DOHH2 (cell line): ENCODE measurements around the gene BLID.

ENCODE experiments used
- H3F3A ChIP-seq: fragments of 200-600 bp; sonication (generic), shearing (Covaris generic); 2 replicates; pipeline ENCODE4 v1.6.0; 2016; ENCODE audit warnings: antibody characterized with exemption, mild to moderate bottlenecking; ENCODE audit not compliant: control insufficient read depth, insufficient read depth
- H3K27ac ChIP-seq: fragments of 200-600 bp; sonication (generic); 2 replicates; pipeline ENCODE4 v1.5.1; 2014; ENCODE audit warnings: low read depth, mild to moderate bottlenecking, low read length, moderate library complexity
- H3K27me3 ChIP-seq: fragments of 200-600 bp; sonication (generic); 2 replicates; pipeline ENCODE4 v1.6.1; 2014; ENCODE audit warnings: mild to moderate bottlenecking, low read length, mixed read lengths; ENCODE audit not compliant: control insufficient read depth
- H3K36me3 ChIP-seq: fragments of 200-600 bp; sonication (generic); 2 replicates; pipeline ENCODE4 v1.6.1; 2014; ENCODE audit warnings: mild to moderate bottlenecking, low read length, moderate library complexity, mixed read lengths; ENCODE audit not compliant: control insufficient read depth
- H3K4me1 ChIP-seq: fragments of 200-600 bp; sonication (generic); 2 replicates; pipeline ENCODE4 v1.6.1; 2014; ENCODE audit warnings: mild to moderate bottlenecking, low read length, mixed read lengths; ENCODE audit not compliant: control insufficient read depth
- H3K4me2 ChIP-seq: fragments of 200-600 bp; sonication (generic); 2 replicates; pipeline ENCODE4 v1.6.0; 2014; ENCODE audit warnings: mild to moderate bottlenecking, low read length, moderate library complexity
- H3K4me3 ChIP-seq: fragments of 200-600 bp; sonication (generic); 2 replicates; pipeline ENCODE4 v1.5.1; 2014; ENCODE audit warnings: mild to moderate bottlenecking, low read length, mixed read lengths
- H3K79me2 ChIP-seq: fragments of 200-600 bp; sonication (generic); 2 replicates; pipeline ENCODE4 v1.6.1; 2014; ENCODE audit warnings: mild to moderate bottlenecking, low read length, mixed read lengths; ENCODE audit not compliant: control insufficient read depth
- H3K9me2 ChIP-seq: fragments of 200-600 bp; sonication (generic); replicated peaks from 2 replicates; pipeline ENCODE4 v1.6.1; 2014; ENCODE audit warnings: mild to moderate bottlenecking, low read length, mixed read lengths; ENCODE audit not compliant: control insufficient read depth
- H3K9me3 ChIP-seq: fragments of 200-600 bp; sonication (generic); 2 replicates; pipeline ENCODE4 v1.6.1; 2014; ENCODE audit warnings: antibody characterized with exemption, low read length, mixed read lengths; ENCODE audit not compliant: control insufficient read depth, insufficient read depth
- H4K20me1 ChIP-seq: fragments of 200-600 bp; sonication (generic); 2 replicates; pipeline ENCODE4 v1.6.0; 2014; ENCODE audit warnings: low read depth, mild to moderate bottlenecking, antibody characterized with exemption, low read length, moderate library complexity; ENCODE audit not compliant: control insufficient read depth, insufficient read depth
- EZH2phosphoT487 ChIP-seq: fragments of 200-600 bp; sonication (generic); IDR thresholded peaks from 2 replicates; pipeline ENCODE4 v1.6.1; 2017; ENCODE audit warnings: borderline replicate concordance, mild to moderate bottlenecking, antibody characterized with exemption, low read length, moderate library complexity, mixed read lengths
- TF ChIP-seq, protein P1 (sequence below): fragments of 200-600 bp; sonication (generic); IDR thresholded peaks from one replicate; pipeline ENCODE4 v1.5.1; 2014; ENCODE audit warnings: antibody characterized with exemption, mild to moderate bottlenecking, low read depth, low read length; ENCODE audit not compliant: poor library complexity, severe bottlenecking

The BLID gene

GRCh38 chr11:122146475-122146874 lies 30.5 kb upstream of the BLID start:
- Histone ChIP-seq H3K9me2 (no peaks in the 10 kb centered on the region), H3K79me2 (no peaks in the 10 kb centered on the region), H3K4me3 (no peak overlapping the region), H3K4me2 (no peak overlapping the region), H3K27ac (no peak overlapping the region), H3F3A (no peaks in the 10 kb centered on the region), H3K9me3 (no peaks in the 10 kb centered on the region), H3K27me3 (peaks cover 2% of the 10 kb centered on the region; the same call in 1 of the 2 replicates), H4K20me1 (no peaks in the 10 kb centered on the region), H3K36me3 (no peaks in the 10 kb centered on the region), H3K4me1 (no peaks in the 10 kb centered on the region)
- TF ChIP-seq, protein P1, sequence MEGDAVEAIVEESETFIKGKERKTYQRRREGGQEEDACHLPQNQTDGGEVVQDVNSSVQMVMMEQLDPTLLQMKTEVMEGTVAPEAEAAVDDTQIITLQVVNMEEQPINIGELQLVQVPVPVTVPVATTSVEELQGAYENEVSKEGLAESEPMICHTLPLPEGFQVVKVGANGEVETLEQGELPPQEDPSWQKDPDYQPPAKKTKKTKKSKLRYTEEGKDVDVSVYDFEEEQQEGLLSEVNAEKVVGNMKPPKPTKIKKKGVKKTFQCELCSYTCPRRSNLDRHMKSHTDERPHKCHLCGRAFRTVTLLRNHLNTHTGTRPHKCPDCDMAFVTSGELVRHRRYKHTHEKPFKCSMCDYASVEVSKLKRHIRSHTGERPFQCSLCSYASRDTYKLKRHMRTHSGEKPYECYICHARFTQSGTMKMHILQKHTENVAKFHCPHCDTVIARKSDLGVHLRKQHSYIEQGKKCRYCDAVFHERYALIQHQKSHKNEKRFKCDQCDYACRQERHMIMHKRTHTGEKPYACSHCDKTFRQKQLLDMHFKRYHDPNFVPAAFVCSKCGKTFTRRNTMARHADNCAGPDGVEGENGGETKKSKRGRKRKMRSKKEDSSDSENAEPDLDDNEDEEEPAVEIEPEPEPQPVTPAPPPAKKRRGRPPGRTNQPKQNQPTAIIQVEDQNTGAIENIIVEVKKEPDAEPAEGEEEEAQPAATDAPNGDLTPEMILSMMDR: no peak
- no peak for TF ChIP-seq EZH2phosphoT487

- H3K9me3 ChIP-seq: no peaks in the 10 kb centered on the region
- no peak overlapping the region for H3K27ac ChIP-seq
- H3K27me3 ChIP-seq: 0 out of 2 replicates have a peak, but pooled peaks cover 2% of the 10 kb centered on the region
- H3K4me2 ChIP-seq: no peak overlapping the region
- H3K79me2 ChIP-seq: no peaks in the 10 kb centered on the region
- TF ChIP-seq EZH2phosphoT487: no peak
- TF ChIP-seq, protein P1: no peak
- no peaks in the 10 kb centered on the region for H3K36me3 ChIP-seq
- no peaks in the 10 kb centered on the region for H3K9me2 ChIP-seq
- no peaks in the 10 kb centered on the region for H4K20me1 ChIP-seq
- H3K4me3 ChIP-seq: no peak overlapping the region
- no peaks in the 10 kb centered on the region for H3F3A ChIP-seq
- no peaks in the 10 kb centered on the region for H3K4me1 ChIP-seq
Observed at GRCh38 chr11:122145715-122146274, 29.8 kb upstream of the BLID start.

DNA sequence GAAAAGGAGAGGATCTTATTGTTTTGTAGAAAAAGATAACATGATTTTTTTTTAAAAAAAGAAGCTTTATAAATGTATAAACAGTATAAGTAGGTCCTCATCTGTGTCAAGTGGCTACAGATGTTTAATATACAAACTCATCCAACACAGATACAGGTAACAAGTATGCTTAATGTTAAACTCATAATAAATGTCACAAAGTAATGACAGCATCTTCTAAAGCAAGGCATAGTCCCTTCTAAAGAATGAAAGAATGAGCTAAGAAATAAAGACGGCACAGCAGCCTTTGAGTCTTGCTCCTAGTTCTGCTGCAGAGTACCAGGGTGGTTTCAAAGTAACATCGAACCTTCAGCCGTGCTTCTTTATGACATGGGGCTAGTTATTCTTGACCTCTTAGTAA lies 28.7 kb upstream of the BLID start:
- H3K27me3 ChIP-seq: 0 out of 2 replicates have a peak, but pooled peaks cover 2% of the 10 kb centered on the region
- no peaks in the 10 kb centered on the region for H3K79me2 ChIP-seq
- H4K20me1 ChIP-seq: no peaks in the 10 kb centered on the region
- H3K4me3 ChIP-seq: no peak overlapping the region
- no peaks in the 10 kb centered on the region for H3K9me3 ChIP-seq
- no peak overlapping the region for H3K27ac ChIP-seq
- TF ChIP-seq, protein P1: no peak
- no peak for TF ChIP-seq EZH2phosphoT487
- H3K4me1 ChIP-seq: no peaks in the 10 kb centered on the region
- no peaks in the 10 kb centered on the region for H3K36me3 ChIP-seq
- no peaks in the 10 kb centered on the region for H3K9me2 ChIP-seq
- no peaks in the 10 kb centered on the region for H3F3A ChIP-seq
- H3K4me2 ChIP-seq: no peak overlapping the region

GRCh38 chr11:122141725-122142124 lies 25.7 kb upstream of the BLID start:
- Histone ChIP-seq H3K79me2 (no peaks in the 10 kb centered on the region), H3K4me1 (no peaks in the 10 kb centered on the region), H3K36me3 (no peaks in the 10 kb centered on the region), H3K27me3 (no peaks in the 10 kb centered on the region), H3K4me2 (no peak overlapping the region), H3F3A (no peaks in the 10 kb centered on the region), H3K27ac (no peak overlapping the region), H3K9me3 (no peaks in the 10 kb centered on the region), H3K4me3 (no peak overlapping the region), H4K20me1 (no peaks in the 10 kb centered on the region), H3K9me2 (no peaks in the 10 kb centered on the region)
- TF ChIP-seq, protein P1: no peak
- TF ChIP-seq EZH2phosphoT487: no peak
